HFFc6 (cell line): ENCODE data around the gene RPL10. TPM values are rescaled to one million over a fixed set of nuclear protein-coding genes. Genes with fewer than 3 reads are reported as not detected.

Source experiments
- DNase-seq: peaks from one replicate; pipeline ENCODE4 v3.0.0-alpha.2; 2018
- H3K27ac Mint-ChIP-seq: 2 replicates; pipeline ENCODE4 v1.8.0; 2020; ENCODE audit warnings: mild to moderate bottlenecking, mixed read lengths
- H3K27me3 Mint-ChIP-seq: 2 replicates; pipeline ENCODE4 v1.8.0; 2021; ENCODE audit warnings: mild to moderate bottlenecking, moderate library complexity, mixed read lengths; ENCODE audit not compliant: insufficient read depth
- H3K36me3 Mint-ChIP-seq: 2 replicates; pipeline ENCODE4 v1.8.0; 2021; ENCODE audit warnings: low read depth, mixed read lengths
- H3K4me1 Mint-ChIP-seq: 2 replicates; pipeline ENCODE4 v1.8.0; 2020; ENCODE audit warnings: low read depth, mixed read lengths
- H3K4me3 Mint-ChIP-seq: 2 replicates; pipeline ENCODE4 v1.8.0; 2020; ENCODE audit warnings: mild to moderate bottlenecking, moderate library complexity, mixed read lengths
- H3K9me3 Mint-ChIP-seq: 2 replicates; pipeline ENCODE4 v1.8.0; 2020; ENCODE audit warnings: mild to moderate bottlenecking, mixed read lengths
- total RNA-seq, 6 experiments: library from RNA; stranded (reverse); fragmentation: NEBNext Ultra II Directional; extraction: Animal tissue kit (Norgen Biotek cat#: 25700); gene quantifications; 2 replicates in 1 of 6; 3 replicates in 5 of 6; pipeline ENCODE4 v1.2.3, GENCODE V29; 2021
- TF ChIP-seq, protein P1 (sequence below): fragments of 200-600 bp; sonication (generic); IDR thresholded peaks from 2 replicates; pipeline ENCODE4 v1.5.0; 2021; ENCODE audit warnings: antibody characterized with exemption, mild to moderate bottlenecking

Gene RPL10
- total RNA-seq, 6 experiments from 2014 or later: 1,764 to 1,978 (median 1,934) TPM

DNA sequence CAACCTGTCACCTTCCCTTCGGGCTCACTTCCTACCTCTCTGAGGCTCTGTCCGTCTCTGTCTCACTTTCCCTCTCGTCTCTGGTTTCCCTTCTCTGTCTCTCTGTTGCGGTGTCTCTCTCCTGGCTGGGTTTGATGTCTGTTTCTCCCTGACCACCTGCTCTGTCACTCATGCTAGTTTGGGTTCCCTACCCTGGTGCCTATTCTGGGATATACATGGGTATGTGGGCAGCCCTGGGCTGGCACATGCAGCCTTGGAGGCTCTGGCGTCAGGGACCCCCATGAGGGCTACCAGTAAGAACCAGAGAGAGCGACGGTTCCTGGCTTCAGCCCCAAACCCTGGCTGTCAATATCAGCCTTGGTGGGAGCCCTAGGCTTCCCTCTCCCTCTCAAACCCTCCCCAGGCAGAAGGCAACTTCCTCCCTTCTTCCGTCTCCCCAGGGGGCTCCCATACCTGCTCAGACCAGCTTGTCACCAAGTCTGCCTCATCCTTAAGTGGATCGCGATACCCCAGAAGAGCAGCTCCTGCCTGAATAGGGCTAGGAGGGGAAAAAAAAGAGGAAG, 10.6 kb downstream of the RPL10 start:
- Mint-ChIP-seq H3K27me3 (no peaks in the 10 kb centered on the region; the same call in 1 of the 2 replicates), H3K9me3 (no peaks in the 10 kb centered on the region), H3K27ac (peak overlapping the region; percentile 84), H3K4me1 (peaks cover 25% of the 10 kb centered on the region), H3K36me3 (peaks cover 5% of the 10 kb centered on the region), H3K4me3 (peak overlapping the region; percentile 90)
- TF ChIP-seq, protein P1, sequence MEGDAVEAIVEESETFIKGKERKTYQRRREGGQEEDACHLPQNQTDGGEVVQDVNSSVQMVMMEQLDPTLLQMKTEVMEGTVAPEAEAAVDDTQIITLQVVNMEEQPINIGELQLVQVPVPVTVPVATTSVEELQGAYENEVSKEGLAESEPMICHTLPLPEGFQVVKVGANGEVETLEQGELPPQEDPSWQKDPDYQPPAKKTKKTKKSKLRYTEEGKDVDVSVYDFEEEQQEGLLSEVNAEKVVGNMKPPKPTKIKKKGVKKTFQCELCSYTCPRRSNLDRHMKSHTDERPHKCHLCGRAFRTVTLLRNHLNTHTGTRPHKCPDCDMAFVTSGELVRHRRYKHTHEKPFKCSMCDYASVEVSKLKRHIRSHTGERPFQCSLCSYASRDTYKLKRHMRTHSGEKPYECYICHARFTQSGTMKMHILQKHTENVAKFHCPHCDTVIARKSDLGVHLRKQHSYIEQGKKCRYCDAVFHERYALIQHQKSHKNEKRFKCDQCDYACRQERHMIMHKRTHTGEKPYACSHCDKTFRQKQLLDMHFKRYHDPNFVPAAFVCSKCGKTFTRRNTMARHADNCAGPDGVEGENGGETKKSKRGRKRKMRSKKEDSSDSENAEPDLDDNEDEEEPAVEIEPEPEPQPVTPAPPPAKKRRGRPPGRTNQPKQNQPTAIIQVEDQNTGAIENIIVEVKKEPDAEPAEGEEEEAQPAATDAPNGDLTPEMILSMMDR: no peak
- no peak for DNase-seq

DNA sequence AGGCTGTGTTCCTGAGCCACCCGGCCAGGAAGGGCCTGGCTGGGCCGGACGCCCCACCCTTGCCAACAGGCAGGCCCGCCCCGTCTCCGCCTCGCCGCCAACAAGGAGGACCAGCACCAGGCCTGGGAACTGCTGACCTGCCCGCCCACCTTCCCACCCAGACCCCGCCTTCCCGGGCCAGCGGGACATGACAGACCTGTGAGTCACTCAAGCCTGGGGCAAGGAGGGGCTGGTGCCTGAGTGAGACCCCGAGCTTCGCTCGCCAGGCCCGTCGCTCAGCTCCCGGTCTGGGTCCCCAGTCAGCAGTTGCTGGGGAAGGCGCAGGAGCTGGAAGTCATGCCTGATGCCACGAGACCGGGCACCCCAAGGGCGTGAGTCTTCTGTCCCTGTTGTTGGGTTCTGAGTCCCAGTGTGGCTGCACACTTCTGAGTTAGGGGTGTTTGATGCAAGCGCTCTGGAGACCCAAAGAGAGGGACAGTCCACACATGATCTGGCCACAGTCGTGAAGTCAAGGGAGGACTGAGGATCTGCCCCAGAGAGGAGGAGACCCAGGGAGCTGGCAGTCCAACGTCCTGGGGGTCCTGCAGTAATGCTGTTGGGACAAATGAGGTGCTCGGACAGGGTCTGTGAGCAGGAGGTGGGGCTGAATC, 11.2 kb downstream of the RPL10 start, which contains the start of gene DNASE1L1:
Gene DNASE1L1 (minus strand): TSS at position 33 of the 650 bp plus-strand sequence. CDS start 3,686 bp downstream, outside the sequence.
- Mint-ChIP-seq H3K27ac (peak within 1 kb of the TSS; percentile 84), H3K4me3 (peak within 1 kb of the TSS; percentile 90), H3K9me3 (no peaks in the 10 kb centered on the region)

DNA sequence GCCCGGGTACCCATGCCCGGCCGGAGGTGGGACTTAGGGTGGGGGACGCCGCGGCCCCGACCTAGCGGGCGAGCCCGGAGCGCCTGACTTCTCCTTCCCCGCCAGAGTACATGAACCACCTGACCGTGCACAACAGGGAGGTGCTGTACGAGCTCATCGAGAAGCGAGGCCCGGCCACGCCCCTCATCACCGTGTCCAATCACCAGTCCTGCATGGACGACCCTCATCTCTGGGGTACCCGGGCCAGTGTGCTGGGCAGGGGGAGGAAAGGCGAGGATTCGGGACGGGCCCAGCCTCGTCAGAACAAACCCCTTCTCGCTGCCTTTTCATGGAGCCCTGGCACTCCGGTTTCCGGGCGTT, 13.8 kb downstream of the RPL10 start:
- Mint-ChIP-seq H3K27me3 (no peaks in the 10 kb centered on the region), H3K36me3 (peaks cover 5% of the 10 kb centered on the region), H3K4me3 (peak overlapping the region; percentile 81), H3K9me3 (no peaks in the 10 kb centered on the region), H3K4me1 (peaks cover 25% of the 10 kb centered on the region), H3K27ac (peak overlapping the region; percentile 63)
- TF ChIP-seq, protein P1: no peak
- DNase-seq: no peak

More for the DNA sequence above, 11.2 kb downstream of the RPL10 start, which contains the start of gene DNASE1L1:
- TF ChIP-seq, protein P1: no peak
- H3K27me3 Mint-ChIP-seq: no peaks in the 10 kb centered on the region; the same call in 1 of the 2 replicates
- H3K4me1 Mint-ChIP-seq: peaks cover 25% of the 10 kb centered on the region
- H3K36me3 Mint-ChIP-seq: peaks cover 5% of the 10 kb centered on the region
- DNase-seq: peak; percentile 89

DNA sequence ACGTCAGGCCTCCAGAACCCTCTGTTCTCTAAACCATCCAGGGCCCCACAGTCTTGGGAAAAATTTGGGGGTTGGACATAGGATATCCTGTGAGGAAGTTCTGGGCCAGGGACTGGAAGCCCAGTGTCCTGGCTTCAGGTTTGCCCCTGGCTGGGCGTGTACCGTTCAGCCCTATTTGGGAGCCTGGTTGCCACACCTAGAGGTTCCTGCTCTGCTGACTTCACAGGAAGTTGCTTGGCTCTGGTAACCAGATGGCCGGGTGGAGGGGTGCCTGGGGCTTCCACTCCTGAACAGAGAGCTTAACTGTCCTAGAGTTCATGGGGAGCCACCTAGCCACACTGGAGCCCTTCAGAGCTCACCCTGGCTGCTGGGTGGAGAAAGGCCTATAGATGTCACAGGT, 14.3 kb downstream of the RPL10 start:
- Mint-ChIP-seq H3K27me3 (no peaks in the 10 kb centered on the region), H3K36me3 (peaks cover 5% of the 10 kb centered on the region), H3K4me3 (peak overlapping the region; percentile 81), H3K27ac (peak overlapping the region; percentile 63), H3K9me3 (no peaks in the 10 kb centered on the region), H3K4me1 (peaks cover 25% of the 10 kb centered on the region)
- TF ChIP-seq, protein P1: no peak
- no peak for DNase-seq

DNA sequence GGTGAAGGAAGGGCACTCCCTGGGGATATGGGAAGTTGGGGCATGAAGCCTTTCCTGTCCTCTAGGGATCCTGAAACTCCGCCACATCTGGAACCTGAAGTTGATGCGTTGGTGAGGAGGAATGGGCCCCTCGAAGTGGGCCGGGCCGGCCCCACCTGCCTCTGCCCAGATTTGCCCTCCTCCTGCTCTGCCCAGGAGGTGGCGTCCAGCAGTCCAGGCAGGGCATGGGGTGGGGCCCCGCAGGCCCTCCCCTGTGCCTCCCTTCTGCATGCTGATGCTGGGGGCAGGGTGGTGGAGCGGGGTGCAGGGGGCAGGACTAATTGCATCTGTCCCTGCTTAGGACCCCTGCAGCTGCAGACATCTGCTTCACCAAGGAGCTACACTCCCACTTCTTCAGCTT, 15.0 kb downstream of the RPL10 start:
- TF ChIP-seq, protein P1: no peak
- Mint-ChIP-seq H3K9me3 (no peaks in the 10 kb centered on the region), H3K27me3 (no peaks in the 10 kb centered on the region), H3K4me3 (no peak overlapping the region), H3K27ac (peak overlapping the region; percentile 63), H3K36me3 (peaks cover 5% of the 10 kb centered on the region), H3K4me1 (peaks cover 23% of the 10 kb centered on the region)
- no peak for DNase-seq
